Adipocyte (in vitro differentiated cells): ENCODE results near the gene GAB2.
A peak's percentile ranks its signal among the peaks of the same experiment; 100 is the strongest.
"Not testable (repeated sequence)": the region's sequence is repeated elsewhere in the genome, so short reads cannot be mapped to it uniquely, and the experiment has no call there.

Source experiments
- DNase-seq: peaks from one replicate; pipeline ENCODE4 v3.0.0-alpha.2; 2015; ENCODE audit warnings: low read depth
- H3K27me3 ChIP-seq: replicated peaks from 2 replicates; pipeline ENCODE4 v1.7.0; 2013; ENCODE audit warnings: mild to moderate bottlenecking, low read length, moderate library complexity; ENCODE audit not compliant: control insufficient read depth, insufficient read depth
- H3K36me3 ChIP-seq: 2 replicates; pipeline ENCODE4 v1.7.0; 2013; ENCODE audit warnings: low read length, mild to moderate bottlenecking, moderate library complexity; ENCODE audit not compliant: control insufficient read depth, insufficient read depth, severe bottlenecking
- H3K4me1 ChIP-seq: 2 replicates; pipeline ENCODE4 v1.7.0; 2013; ENCODE audit warnings: mild to moderate bottlenecking, low read length, moderate library complexity; ENCODE audit not compliant: control insufficient read depth, insufficient read depth
- H3K4me3 ChIP-seq: 2 replicates; pipeline ENCODE4 v1.7.0; 2013; ENCODE audit warnings: mild to moderate bottlenecking, low read length, moderate library complexity
- H3K9ac ChIP-seq: 2 replicates; pipeline ENCODE4 v1.7.0; 2013; ENCODE audit warnings: mild to moderate bottlenecking, low read length, moderate library complexity
- H3K9me3 ChIP-seq: 2 replicates; pipeline ENCODE4 v1.7.0; 2013; ENCODE audit warnings: mild to moderate bottlenecking, low read length, moderate library complexity; ENCODE audit not compliant: control insufficient read depth

The GAB2 gene

DNA sequence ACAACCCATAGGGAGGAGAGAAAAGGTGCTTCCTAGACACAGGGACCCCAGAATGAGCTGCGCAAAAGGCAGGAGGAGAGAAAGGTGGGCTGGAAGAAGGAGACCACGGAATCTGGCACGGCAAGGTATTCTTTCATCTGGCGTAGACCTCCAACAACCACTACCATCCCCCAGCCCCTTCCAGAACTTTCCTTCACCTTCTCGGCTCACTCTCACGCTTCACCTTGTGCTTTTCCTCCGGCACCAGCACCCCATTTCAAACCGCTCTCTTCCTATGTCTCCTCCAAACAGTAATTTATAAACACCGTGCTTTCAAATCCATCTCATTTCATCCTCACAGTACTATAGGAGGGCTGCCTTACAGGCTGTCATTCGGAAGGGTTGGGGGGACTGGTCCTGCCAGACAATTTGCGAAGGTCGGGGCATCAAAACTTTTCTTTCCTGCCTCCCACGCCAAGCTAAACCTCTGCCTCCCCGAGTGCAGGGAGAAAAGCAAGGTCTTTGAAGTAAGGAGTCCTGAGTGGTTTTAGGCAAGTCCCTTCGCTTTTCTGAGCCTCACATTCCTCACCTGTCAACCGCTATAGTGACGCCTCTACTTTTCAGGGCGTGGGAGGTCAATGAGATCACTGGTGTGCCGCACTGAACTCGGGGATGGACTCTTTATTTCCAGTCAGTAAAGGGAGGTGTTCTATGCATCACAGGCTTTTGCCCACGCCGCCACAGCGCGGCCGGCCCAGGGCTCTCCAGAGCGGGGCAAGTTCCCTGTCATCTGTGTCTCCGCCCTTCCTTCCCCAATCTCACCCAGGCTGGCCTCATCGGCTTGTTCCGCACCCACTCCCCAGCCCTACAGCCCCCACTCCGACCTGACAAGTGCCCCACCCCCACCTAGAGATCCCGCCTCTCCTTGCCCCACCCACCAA, 230.0 kb downstream of the GAB2 start:
- no peak for DNase-seq
- no peaks in the 10 kb centered on the region for H3K27me3 ChIP-seq

DNA sequence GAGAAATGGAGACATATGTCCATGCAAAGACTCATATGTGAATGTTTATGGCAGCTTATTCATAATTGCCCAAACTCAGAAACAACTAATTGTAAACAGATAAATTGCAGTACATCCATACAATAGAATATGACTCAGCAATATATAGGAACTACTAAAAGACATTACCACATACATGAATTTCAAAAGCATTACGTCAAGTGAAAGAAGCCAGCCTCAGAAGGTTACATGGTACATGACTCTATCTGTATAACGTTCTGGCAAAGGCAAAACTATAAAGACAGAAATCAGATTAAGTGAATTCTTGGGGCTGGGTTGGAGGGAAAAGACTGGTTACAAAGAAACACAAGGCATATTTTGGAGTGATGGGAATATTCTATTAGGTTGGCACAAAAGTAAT, 236.4 kb downstream of the GAB2 start:
- peak; percentile 58 for DNase-seq
- Histone ChIP-seq H3K9me3 (no peaks in the 10 kb centered on the region), H3K27me3 (no peaks in the 10 kb centered on the region), H3K9ac (no peak overlapping the region), H3K4me3 (no peak overlapping the region), H3K4me1 (peaks cover 21% of the 10 kb centered on the region), H3K36me3 (peaks cover 26% of the 10 kb centered on the region)

More for the DNA sequence above, 230.0 kb downstream of the GAB2 start:
- H3K4me3 ChIP-seq, result peak overlapping the region; percentile 95
- H3K36me3 ChIP-seq, result peaks cover 5% of the 10 kb centered on the region
- H3K9me3 ChIP-seq, result no peaks in the 10 kb centered on the region
- H3K9ac ChIP-seq, result peak overlapping the region; percentile 89
- peaks cover 59% of the 10 kb centered on the region for H3K4me1 ChIP-seq

DNA sequence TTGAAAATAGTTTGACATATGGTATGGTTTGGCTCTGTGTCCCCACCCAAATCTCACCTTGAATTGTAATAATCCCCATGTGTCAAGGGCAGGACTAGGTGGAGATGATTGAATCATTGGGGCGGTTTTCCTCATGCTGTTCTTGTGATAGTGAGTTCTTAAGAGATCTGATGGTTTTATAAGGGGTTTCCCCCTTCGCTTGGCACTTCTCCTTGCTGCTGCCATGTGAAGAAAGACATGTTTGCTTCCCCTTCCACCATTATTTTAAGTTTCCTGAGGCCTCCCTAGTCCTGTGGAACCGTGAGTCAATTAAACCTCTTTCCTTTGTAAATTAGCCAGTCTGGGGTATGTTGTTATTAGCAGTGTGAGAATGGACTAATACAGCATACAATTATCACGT, 236.9 kb downstream of the GAB2 start:
- H3K36me3 ChIP-seq, result peaks cover 26% of the 10 kb centered on the region
- no peak for DNase-seq

DNA sequence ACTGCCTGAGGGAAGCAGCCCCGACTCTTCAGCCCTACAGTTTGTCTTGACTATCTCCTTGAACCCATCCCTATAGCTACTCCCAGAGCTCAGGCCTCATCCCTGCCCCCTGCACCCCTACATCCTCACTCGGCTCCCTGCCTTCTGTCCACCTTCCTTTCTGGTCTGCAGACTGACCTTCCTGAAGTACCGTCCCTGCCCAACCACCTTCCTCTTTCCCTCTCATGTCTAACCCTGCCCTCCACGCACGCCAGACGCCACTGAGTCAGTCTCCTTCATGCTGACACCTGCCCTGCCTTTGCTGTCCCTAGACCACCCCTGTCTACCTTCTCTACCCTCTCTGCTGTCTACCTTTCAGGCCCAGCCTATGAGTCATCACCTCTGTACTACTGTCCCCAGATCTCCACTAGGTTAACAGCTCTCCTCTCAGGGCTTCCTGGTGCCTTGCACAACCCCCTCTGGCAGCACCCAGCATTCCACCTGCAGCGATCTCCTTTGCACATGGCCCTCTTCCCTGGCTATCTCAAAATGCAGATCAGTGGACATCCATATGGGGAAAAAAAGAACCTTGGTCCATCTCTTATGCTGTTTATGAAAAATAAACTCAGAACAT, 238.1 kb downstream of the GAB2 start:
- H3K9me3 ChIP-seq, result no peaks in the 10 kb centered on the region
- peaks cover 7% of the 10 kb centered on the region for H3K4me1 ChIP-seq
- H3K4me3 ChIP-seq, result no peak overlapping the region
- DNase-seq, result no peak
- H3K36me3 ChIP-seq, result peaks cover 26% of the 10 kb centered on the region
- no peak overlapping the region for H3K9ac ChIP-seq
- H3K27me3 ChIP-seq, result no peaks in the 10 kb centered on the region

More for the DNA sequence above, 236.9 kb downstream of the GAB2 start:
- Histone ChIP-seq H3K9me3 (no peaks in the 10 kb centered on the region), H3K9ac (no peak overlapping the region), H3K27me3 (no peaks in the 10 kb centered on the region), H3K4me3 (no peak overlapping the region), H3K4me1 (peaks cover 17% of the 10 kb centered on the region)

DNA sequence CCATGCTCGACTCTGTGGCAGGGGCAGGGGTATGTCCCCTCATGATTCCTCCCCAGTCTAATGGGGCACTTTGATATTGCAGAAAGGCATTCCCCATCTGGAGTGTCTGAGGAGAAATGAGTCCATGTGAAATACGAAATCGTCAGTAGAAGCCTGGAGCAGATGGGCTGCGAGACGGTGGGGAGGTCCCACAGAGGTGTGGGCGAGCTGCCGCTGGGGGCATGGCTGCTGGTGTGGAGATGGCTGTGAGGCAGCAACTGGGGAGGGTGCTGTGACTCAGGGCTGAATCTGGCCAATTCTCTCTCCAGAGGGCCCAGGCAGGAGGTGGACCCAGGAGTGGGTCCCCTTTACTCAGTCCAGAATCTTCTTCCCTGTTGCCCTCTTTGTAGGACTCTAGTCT, 240.4 kb downstream of the GAB2 start:
- Histone ChIP-seq H3K36me3 (peaks cover 39% of the 10 kb centered on the region), H3K4me1 (no peaks in the 10 kb centered on the region), H3K27me3 (no peaks in the 10 kb centered on the region), H3K4me3 (no peak overlapping the region), H3K9ac (no peak overlapping the region), H3K9me3 (no peaks in the 10 kb centered on the region)
- DNase-seq, result no peak

DNA sequence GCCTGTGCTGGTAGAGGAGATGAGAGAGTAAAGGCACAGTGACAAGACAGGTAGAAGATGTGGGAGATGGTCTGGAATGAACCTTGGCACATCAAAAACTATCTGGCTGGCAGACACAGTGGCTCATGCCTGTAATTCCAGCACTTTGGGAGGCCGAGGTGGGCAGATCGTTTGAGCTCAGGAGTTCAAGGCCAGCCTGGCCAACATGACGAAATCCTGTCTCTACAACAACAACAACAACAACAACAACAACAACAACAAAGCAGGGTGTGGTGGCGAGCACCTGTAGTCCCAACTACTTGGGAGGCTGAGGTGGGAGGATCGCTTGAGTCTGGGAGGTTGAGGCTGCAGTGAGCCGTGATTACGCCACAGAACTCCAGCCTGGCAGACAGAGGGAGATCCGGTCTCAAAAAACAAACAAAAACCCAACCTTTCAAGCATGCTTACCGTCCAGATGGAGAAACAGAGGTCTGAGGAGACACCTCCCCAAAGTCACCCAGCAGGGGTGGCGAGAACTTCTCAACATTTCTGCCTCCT, 240.9 kb downstream of the GAB2 start:
- Histone ChIP-seq H3K9me3 (no peaks in the 10 kb centered on the region), H3K36me3 (peaks cover 41% of the 10 kb centered on the region), H3K4me3 (no peak overlapping the region), H3K27me3 (no peaks in the 10 kb centered on the region), H3K9ac (no peak overlapping the region), H3K4me1 (peaks cover 2% of the 10 kb centered on the region)
- DNase-seq, result no peak

DNA sequence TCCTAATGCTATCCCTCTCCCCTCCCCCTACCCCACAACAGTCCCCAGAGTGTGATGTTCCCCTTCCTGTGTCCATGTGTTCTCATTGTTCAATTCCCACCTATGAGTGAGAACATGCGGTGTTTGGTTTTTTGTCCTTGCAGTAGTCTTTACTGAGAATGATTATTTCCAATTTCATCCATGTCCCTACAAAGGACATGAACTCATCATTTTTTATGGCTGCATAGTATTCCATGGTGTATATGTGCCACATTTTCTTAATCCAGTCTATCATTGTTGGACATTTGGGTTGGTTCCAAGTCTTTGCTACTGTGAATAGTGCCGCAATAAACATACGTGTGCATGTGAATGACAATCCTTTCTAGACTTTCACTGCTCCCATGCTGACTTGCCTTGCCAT, 241.8 kb downstream of the GAB2 start:
- H3K9ac ChIP-seq, DNase-seq, H3K4me1 ChIP-seq, H3K4me3 ChIP-seq, H3K27me3 ChIP-seq, H3K9me3 ChIP-seq: not testable (repeated sequence)
- peaks cover 35% of the 10 kb centered on the region for H3K36me3 ChIP-seq

DNA sequence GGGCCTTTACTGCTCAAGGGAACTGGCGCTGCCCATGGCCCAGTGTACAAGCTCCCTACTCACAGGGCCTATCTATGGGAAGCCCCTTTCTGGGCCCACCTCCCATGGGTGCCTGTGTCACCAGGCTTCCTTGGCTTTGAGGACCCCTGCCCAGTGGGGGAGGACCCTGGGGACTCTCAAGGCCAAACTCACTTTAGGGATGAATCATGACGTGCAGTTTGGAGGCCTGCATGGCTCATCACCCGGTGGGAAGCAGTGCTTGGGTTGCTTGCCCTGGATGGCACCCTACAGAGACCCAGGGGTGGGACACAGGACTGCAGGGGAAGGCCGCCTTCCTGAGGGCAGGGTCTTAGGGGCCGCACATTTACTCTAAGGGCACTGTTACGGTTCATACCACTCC, 245.7 kb downstream of the GAB2 start:
- H3K36me3 ChIP-seq, result peaks cover 27% of the 10 kb centered on the region
- peaks cover 39% of the 10 kb centered on the region for H3K4me1 ChIP-seq
- H3K9ac ChIP-seq, result no peak overlapping the region
- H3K4me3 ChIP-seq, result no peak overlapping the region
- H3K9me3 ChIP-seq, result no peaks in the 10 kb centered on the region
- H3K27me3 ChIP-seq, result no peaks in the 10 kb centered on the region
- DNase-seq, result no peak

DNA sequence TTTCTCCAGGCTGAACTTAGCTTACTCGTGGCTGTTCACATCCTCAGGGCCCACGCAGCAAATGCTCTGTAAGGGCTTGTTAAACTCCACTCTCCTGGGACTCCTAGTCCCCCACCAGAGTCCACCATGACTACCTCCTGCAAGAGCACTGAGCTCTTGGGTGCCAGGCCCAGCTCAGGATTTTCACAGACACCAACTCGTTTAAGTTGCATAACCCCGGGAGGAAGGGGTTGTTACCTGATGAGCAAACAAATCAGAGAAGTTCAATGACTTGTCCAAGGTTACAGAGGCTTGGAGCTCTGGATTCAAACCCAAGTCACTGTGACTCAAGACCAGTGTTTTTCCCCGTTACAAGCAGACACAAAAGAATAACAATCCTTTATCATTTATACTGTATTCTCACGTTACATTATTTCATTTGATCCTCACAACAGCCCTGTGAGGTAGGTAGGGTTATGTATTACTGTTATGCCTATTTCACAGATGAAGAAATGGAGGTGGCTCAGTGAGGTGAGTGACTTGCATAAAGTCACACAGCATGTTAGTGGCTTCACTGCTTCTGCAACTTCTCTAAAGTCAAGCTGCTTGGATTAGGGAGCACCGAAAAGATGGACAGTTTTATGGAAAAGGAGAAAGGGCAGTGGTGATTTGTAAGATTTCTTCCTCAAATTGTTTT, 246.6 kb downstream of the GAB2 start:
- peaks cover 24% of the 10 kb centered on the region for H3K36me3 ChIP-seq
- no peaks in the 10 kb centered on the region for H3K9me3 ChIP-seq
- DNase-seq, result no peak
- H3K27me3 ChIP-seq, result no peaks in the 10 kb centered on the region
- no peak overlapping the region for H3K4me3 ChIP-seq
- H3K9ac ChIP-seq, result no peak overlapping the region
- peaks cover 39% of the 10 kb centered on the region for H3K4me1 ChIP-seq

DNA sequence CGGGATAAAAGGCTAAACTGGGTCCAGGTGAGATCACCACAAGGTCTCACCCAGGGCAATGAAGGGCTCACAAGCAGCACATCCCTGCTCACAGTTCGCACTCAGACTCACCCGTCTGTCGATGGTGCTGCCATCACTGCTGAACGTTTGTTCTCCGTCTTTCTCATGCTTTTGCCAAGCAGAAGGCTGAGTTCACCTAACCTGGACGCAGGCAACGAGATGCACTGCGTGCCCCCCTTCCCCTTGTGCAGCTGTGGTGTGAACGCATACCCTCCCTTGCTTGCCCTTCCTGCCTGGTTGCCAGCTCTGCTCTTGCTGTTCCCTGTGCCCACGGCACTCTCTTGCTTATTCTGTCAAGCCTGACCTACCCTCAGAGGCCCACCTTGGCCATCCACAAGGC, 247.2 kb downstream of the GAB2 start:
- Histone ChIP-seq H3K9ac (no peak overlapping the region), H3K9me3 (no peaks in the 10 kb centered on the region), H3K27me3 (no peaks in the 10 kb centered on the region), H3K36me3 (peaks cover 24% of the 10 kb centered on the region), H3K4me1 (peaks cover 39% of the 10 kb centered on the region), H3K4me3 (no peak overlapping the region)
- DNase-seq, result no peak
